Ishikawa (cell line): ENCODE data around the gene SYNDIG1.

Experiments used
- CEBPB ChIP-seq: IDR thresholded peaks from 2 replicates; pipeline ENCODE4 v1.6.1; 2012
- EGR1 ChIP-seq: IDR thresholded peaks from 2 replicates; pipeline ENCODE4 v1.6.1; 2012
- EP300 ChIP-seq: IDR thresholded peaks from 2 replicates; pipeline ENCODE4 v1.6.1; 2012; ENCODE audit warnings: borderline replicate concordance
- FOXM1 ChIP-seq: IDR thresholded peaks from 2 replicates; pipeline ENCODE4 v1.6.1; 2012; ENCODE audit warnings: low read depth, borderline replicate concordance
- NFIC ChIP-seq: IDR thresholded peaks from 2 replicates; pipeline ENCODE4 v1.6.1; 2012
- RAD21 ChIP-seq: IDR thresholded peaks from 2 replicates; pipeline ENCODE4 v1.6.1; 2012; ENCODE audit warnings: low read depth
- TAF1 ChIP-seq: IDR thresholded peaks from 2 replicates; pipeline ENCODE4 v1.6.1; 2012; ENCODE audit warnings: low read depth, mild to moderate bottlenecking
- TCF12 ChIP-seq: IDR thresholded peaks from 2 replicates; pipeline ENCODE4 v1.6.1; 2012; ENCODE audit warnings: low read depth
- TEAD4 ChIP-seq: IDR thresholded peaks from 2 replicates; pipeline ENCODE4 v1.6.1; 2012
- YY1 ChIP-seq: IDR thresholded peaks from 2 replicates; pipeline ENCODE4 v1.6.1; 2012; ENCODE audit warnings: low read depth
- ZBTB7A ChIP-seq: IDR thresholded peaks from 2 replicates; pipeline ENCODE4 v1.6.1; 2012; ENCODE audit warnings: low read depth
- TF ChIP-seq, protein P1 (sequence below): IDR thresholded peaks from 2 replicates; pipeline ENCODE4 v1.6.1; 2012; ENCODE audit warnings: low read depth, mild to moderate bottlenecking
- TF ChIP-seq, protein P2 (sequence below): IDR thresholded peaks from 2 replicates; pipeline ENCODE4 v1.6.1; 2012
- TF ChIP-seq, protein P3 (sequence below): IDR thresholded peaks from 2 replicates; pipeline ENCODE4 v1.6.1; 2012

The SYNDIG1 gene

DNA sequence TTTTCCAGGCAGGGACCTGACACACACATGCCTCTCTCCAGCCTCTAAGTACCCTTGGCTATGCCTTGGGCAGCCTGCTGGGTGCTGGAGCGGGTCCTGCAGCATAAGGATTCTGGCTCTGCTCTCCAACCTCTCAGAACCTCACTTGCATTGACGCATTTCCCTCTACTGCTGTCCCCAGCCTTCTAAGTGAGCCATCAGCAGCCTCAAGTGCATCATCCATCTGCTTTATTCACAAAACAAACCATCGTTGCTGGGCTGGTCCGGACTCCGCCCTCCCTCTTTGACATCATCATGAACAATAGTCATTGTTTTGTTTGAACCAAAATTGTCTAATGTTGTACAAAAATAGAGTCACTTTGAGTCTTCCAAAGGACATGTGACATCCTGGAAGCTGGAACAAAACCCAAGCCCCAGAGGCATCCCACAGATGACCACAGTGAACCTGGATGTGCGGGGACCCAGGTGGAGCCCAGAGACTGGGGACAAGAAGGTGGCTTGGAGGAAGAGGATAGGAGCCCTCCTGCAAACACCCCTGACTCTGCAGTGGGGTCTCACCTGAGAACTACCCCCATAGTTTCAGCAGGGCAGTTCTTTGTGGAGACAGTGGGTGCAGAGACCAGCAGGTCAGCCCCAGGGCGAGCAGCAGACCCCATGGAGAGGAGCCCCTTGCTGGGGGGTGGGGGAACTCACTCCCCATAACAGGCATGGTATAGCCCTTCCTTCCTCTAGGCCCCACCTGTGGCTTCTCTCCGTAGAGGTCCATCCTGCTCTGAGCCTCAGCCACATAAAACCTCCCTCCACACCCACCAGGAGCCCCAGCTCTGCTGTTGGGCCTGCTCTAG lies 230.1 kb downstream of the SYNDIG1 start:
- TF ChIP-seq, protein P1, sequence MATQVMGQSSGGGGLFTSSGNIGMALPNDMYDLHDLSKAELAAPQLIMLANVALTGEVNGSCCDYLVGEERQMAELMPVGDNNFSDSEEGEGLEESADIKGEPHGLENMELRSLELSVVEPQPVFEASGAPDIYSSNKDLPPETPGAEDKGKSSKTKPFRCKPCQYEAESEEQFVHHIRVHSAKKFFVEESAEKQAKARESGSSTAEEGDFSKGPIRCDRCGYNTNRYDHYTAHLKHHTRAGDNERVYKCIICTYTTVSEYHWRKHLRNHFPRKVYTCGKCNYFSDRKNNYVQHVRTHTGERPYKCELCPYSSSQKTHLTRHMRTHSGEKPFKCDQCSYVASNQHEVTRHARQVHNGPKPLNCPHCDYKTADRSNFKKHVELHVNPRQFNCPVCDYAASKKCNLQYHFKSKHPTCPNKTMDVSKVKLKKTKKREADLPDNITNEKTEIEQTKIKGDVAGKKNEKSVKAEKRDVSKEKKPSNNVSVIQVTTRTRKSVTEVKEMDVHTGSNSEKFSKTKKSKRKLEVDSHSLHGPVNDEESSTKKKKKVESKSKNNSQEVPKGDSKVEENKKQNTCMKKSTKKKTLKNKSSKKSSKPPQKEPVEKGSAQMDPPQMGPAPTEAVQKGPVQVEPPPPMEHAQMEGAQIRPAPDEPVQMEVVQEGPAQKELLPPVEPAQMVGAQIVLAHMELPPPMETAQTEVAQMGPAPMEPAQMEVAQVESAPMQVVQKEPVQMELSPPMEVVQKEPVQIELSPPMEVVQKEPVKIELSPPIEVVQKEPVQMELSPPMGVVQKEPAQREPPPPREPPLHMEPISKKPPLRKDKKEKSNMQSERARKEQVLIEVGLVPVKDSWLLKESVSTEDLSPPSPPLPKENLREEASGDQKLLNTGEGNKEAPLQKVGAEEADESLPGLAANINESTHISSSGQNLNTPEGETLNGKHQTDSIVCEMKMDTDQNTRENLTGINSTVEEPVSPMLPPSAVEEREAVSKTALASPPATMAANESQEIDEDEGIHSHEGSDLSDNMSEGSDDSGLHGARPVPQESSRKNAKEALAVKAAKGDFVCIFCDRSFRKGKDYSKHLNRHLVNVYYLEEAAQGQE: no peak
- TF ChIP-seq TAF1: no peak
- no peak for TF ChIP-seq FOXM1
- TF ChIP-seq, protein P2, sequence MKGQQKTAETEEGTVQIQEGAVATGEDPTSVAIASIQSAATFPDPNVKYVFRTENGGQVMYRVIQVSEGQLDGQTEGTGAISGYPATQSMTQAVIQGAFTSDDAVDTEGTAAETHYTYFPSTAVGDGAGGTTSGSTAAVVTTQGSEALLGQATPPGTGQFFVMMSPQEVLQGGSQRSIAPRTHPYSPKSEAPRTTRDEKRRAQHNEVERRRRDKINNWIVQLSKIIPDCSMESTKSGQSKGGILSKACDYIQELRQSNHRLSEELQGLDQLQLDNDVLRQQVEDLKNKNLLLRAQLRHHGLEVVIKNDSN: no peak
- TF ChIP-seq TCF12: no peak

GRCh38 chr20:24700166-24700860 lies 230.9 kb downstream of the SYNDIG1 start:
- no peak for TF ChIP-seq CEBPB
- TF ChIP-seq EGR1: no peak
- TF ChIP-seq, protein P3, sequence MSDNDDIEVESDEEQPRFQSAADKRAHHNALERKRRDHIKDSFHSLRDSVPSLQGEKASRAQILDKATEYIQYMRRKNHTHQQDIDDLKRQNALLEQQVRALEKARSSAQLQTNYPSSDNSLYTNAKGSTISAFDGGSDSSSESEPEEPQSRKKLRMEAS: no peak
- TF ChIP-seq NFIC: no peak
- TF ChIP-seq EP300: no peak

GRCh38 chr20:24701027-24701426 lies 231.6 kb downstream of the SYNDIG1 start:
- TF ChIP-seq TCF12: no peak

DNA sequence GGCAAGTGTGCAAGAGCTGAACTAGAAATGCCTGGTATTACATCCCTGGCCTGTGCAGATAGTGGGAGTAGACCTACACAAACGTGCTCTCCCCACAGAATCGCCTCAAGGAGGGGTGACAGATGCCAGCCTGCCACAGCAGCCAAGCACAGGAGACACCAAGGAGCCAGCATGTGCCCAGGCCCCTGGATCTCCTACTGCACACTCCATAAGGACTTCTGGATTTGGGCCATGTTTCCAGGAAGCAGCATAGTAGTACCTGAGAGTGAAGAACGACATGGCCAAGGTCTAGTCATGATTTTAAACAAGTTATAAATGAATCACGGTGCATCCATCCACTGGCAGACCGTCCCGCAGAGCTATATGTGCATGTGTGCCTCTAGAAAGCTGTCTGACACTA lies 232.2 kb downstream of the SYNDIG1 start:
- TF ChIP-seq, protein P3: no peak
- TF ChIP-seq TAF1 (no peak), EGR1 (no peak)

DNA sequence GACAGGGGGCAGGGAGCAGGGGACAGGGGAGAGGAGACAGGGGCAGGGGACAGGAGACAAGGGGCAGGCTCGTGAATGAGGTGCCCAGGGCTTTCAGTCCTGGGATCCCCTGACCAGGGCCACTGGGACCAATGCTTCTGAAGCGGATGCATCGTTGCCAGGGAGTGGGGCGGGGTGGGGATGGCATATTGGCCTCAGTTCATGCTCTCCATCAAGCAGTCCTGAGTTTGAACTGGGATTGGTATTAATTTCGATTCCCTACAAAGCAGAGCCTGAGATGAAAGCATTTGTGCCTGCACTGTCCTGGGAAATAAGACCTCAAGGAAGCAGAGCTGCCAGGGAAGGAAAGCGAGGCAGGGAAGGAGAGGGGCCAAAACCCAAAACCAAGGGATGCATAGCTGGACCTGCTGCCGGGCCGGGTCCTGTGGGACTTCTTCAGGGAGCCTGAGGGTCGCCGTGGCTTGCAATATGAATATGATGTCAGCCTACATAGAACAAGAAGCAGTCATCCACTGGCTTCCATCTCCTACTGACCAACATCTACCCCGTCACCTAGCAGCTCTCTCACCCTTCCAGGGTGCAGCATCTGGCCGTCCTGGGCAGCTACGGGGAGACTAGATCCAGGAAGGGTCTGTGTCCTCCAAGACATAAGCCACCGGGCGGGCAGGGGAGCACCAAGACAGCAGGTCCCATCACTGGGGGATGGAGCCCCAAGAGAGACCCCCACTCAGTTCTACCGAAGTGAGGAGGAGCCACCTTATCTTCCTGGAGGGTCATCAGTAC lies 233.3 kb downstream of the SYNDIG1 start:
- TF ChIP-seq RAD21: no peak
- no peak for TF ChIP-seq TAF1
- no peak for TF ChIP-seq TEAD4
- no peak for TF ChIP-seq NFIC
- no peak for TF ChIP-seq TCF12
- TF ChIP-seq ZBTB7A: no peak
- TF ChIP-seq, protein P1: no peak
- TF ChIP-seq, protein P2: no peak
- no peak for TF ChIP-seq EP300
- TF ChIP-seq, protein P3: no peak
- no peak for TF ChIP-seq CEBPB
- no peak for TF ChIP-seq YY1

GRCh38 chr20:24703284-24703610 lies 233.8 kb downstream of the SYNDIG1 start:
- TF ChIP-seq, protein P1: no peak
